ENCODE results near the gene CLIC6. TPM values are rescaled to one million over a fixed set of nuclear protein-coding genes. Genes with fewer than 3 reads are reported as not detected.

The CLIC6 gene
- total and polyA plus RNA-seq, 2 experiments from 2014 or later, result 1.1 to 1.5 TPM

- TF ChIP-seq ZNF462 (CRISPR knock-in tag; IDR thresholded peaks at IDR 0.05), result no peak
- no peak for TF ChIP-seq POLR2AphosphoS5 (IDR thresholded peaks at IDR 0.05; ENCODE audit: low read depth)
- no peak for TF ChIP-seq CTCF (conservative IDR thresholded peaks at IDR 0.05; ENCODE audit: low read depth in 2 of 2)
These were observed 74.5 kb downstream of the CLIC6 start (continued) for GRCh38 chr21:34743285-34743684.

GRCh38 chr21:34743831-34744230 is 75.0 kb downstream of the CLIC6 start:
- Histone ChIP-seq H3K27me3 (ENCODE audit: insufficient read depth) (no peaks in the 10 kb centered on the region), H3K27ac (ENCODE audit: low read depth) (no peak overlapping the region), H3K36me3 (ENCODE audit: insufficient read depth) (no peaks in the 10 kb centered on the region), H3F3A (replicated peaks; ENCODE audit: low read depth) (no peaks in the 10 kb centered on the region), H3K79me2 (replicated peaks; ENCODE audit: insufficient read depth) (no peaks in the 10 kb centered on the region), H4K20me1 (replicated peaks; ENCODE audit: insufficient read depth) (no peaks in the 10 kb centered on the region), H3K4me3 (no peak overlapping the region), H3K9me2 (ENCODE audit: insufficient read depth) (peaks cover 11% of the 10 kb centered on the region; the same call in 1 of the 2 replicates), H3K4me2 (no peak overlapping the region), H3K4me1 (ENCODE audit: insufficient read depth) (no peaks in the 10 kb centered on the region), H2AFZ (no peak overlapping the region)
- ATAC-seq (no peak), DNase-seq (ENCODE audit: low spot score) (no peak)
- Mint-ChIP-seq H3K27ac (no peak overlapping the region), H3K9me3 (no peaks in the 10 kb centered on the region; the same call in 2 of the 3 replicates), H3K36me3 (ENCODE audit: low read depth) (no peaks in the 10 kb centered on the region), H3K4me3 (no peak overlapping the region), H3K27me3 (ENCODE audit: insufficient read depth, low read depth, poor library complexity) (peaks cover 4% of the 10 kb centered on the region), H3K4me1 (peaks cover 2% of the 10 kb centered on the region; the same call in 1 of the 3 replicates)
- TF ChIP-seq REST (IDR thresholded peaks at IDR 0.05; ENCODE audit: unreplicated experiment) (no peak), STAT1 (IDR thresholded peaks at IDR 0.05; ENCODE audit: unreplicated experiment) (no peak), POLR2AphosphoS5 (IDR thresholded peaks at IDR 0.05; ENCODE audit: low read depth) (no peak), CREB1 (CRISPR knock-in tag; IDR thresholded peaks at IDR 0.05; ENCODE audit: low read depth) (no peak), JUNB (IDR thresholded peaks at IDR 0.05; ENCODE audit: unreplicated experiment) (no peak), CTCF (conservative IDR thresholded peaks at IDR 0.05; ENCODE audit: low read depth in 2 of 2) (no peak)

Data from GM23338 (cell line).